GM19452 (cell line): Measurements from ENCODE around the gene SRD5A1.

Experiments used
- ATAC-seq: cut with Tn5 transposase; IDR thresholded peaks from one replicate; pipeline ENCODE4 v1.9.1; 2021; ENCODE audit not compliant: unreplicated experiment

The SRD5A1 gene

DNA sequence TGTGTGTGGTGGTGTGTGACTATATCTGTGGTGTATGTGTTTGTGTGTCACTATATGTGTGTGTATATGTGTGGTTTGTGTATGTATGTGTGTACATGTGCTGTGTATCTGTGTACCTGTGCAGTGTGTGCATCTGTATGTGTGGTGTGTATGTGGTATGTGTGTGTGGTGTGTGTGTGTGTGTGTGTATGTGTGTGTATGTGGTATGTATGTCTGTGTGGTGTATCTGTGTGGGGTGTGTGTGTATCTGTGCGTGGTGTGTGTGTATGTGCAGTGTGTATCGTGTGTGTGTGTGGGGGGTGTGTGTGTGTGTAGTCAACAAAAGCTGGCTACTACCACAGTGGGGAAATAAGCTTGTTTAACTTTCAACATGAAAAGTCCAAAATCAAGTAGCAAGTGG, 48.4 kb downstream of the SRD5A1 start:
- no peak for ATAC-seq

DNA sequence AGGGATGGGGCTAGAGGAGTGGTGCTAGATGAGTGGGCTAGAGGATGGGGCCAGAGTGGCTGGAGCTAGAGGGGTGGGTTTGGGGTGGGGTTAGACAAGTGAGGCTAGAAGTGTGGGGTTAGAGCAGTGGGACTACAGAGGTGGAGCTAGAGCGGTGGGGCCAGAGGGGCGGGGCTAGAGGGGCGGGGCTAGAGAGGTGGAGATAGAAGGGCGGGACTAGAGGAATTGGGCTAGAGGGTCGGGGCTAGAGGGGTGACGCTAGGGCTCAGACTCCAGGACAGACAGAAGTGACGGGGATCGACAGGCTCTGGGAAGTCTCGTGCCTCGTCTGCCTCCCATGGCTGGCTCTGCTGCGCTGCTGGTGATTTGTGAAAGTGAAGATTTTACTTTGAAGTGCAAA, 49.0 kb downstream of the SRD5A1 start:
- no peak for ATAC-seq

DNA sequence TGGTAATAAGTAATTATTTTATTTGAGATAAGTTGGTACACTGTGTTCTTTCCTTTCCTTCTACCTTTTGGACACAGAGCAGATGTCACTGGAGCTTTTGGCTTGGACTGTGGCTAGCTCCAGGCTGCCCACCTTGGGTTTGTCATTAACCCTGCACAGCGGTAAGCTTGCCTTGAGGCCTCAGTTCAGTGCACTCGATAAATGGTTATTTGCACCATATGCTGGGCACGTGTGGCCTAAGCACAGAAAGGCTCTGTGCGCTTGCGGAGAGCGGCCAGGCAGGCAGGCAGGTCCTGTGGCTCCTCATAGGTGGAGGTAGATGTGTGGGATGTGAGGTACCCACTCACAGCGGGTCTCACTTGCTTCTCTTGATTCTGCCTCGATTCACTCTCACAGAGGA, 50.0 kb downstream of the SRD5A1 start:
- no peak for ATAC-seq

DNA sequence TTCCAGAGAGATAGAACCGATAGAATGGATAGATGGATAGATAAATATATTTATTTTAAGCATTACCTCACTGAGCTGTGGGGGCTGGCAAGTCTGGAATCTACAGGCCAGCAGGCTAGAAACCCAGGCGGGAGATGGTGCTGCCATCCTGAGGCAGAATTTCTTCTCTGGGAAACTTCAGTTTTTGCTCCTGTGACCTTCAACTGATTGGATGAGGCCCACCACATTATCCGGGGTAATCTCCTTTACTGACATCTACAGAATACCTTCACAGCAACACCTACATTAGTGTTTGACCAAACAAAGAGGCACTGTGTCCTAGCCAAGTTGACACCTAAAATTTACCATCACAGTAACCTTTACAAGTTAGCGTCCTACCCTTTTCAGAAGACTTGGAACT, 50.8 kb downstream of the SRD5A1 start:
- no peak for ATAC-seq

DNA sequence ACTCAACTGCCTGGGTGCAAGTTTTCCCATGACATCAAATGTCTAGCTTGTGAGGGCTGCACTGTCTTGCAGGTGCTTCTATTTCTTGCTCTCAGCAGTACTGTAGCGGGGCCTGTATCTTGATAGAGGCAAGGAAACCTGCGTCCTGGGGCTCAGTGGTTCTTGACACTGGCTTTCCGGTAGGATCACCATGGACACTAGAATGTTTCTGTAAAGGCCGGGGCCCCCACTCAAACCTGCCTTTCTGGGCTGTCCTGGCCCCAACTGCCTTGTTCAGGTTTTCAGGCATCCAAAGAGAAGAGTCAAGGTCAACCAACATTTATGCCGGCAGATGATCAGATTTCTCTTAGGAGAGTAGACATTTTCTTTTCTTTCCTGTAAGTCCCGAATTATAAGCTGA, 53.3 kb downstream of the SRD5A1 start:
- ATAC-seq: no peak

DNA sequence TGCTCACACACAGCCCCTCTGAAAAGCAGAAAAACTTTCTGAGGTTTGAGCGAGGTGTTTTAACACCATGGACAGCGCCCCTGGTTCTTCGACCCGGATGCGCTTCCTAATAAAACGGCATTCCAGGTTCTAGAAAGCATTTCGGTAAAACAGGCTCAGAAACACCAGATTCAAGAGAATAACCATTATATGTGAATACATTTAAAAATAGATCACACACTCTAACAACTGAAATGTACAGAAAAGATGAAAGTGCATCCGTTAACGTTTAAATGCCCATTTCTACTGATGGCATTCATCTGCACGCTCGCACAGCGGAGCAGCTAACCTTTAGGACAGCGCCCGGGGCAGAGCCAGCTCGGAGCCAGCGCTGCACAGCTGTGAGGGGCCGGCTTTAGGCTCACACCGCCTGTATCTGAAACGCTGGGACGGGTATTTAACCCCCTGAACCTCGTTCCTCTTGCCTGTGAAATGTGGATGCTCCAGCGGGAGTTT, 53.7 kb downstream of the SRD5A1 start:
- ATAC-seq: no peak

DNA sequence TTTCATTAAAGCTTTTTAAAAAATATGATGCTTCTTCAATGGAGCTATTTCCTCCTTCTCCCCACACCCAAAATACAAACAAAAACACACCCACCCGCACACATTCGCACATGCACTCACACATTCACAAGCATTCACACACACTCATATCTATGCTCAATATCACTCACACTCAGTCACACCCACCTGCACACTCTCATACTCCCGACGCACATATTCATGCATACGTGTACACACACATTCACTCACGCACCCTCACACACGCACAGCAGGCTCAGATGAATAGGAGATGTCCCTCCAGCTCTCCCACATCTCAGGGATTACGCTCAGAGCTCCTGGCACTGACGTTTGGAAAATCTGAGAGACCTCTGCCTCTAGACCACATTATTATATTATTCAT, 54.3 kb downstream of the SRD5A1 start:
- ATAC-seq: no peak

DNA sequence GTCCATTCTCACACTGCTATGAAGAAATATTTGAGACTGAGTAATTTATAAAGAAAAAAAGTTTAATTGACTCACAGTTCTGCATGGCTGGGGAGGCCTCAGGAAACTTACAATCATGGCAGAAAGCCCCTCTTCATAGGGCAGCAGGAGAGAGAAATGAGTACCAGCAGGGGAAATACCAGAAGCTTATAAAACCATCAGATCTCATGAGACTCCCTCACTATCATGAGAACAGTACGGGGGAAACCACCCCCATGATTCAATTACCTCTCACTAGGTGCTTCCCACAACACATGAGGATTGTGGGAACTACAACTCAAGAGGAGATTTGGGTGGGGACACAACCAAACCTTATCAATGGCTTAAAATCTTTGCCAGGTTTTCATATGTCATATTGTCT, 59.7 kb downstream of the SRD5A1 start:
- ATAC-seq: no peak

DNA sequence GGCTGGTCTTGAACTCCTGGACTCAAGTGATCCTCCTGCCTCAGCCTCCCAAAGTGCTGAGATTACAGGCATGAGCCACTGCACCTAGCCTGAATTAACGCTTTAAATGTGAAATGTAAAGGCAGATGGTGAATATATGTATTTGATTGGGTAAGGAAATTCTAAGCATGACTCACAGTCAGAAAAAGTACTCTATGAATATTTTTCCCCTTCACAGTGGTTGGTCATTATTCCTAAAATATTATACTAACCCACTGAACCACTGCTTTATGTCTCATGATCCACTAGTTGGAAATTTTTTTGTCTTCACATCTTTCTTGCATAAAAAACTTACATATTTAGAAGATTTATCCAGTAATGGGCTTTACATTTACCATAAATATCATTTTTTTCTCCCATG, 65.5 kb downstream of the SRD5A1 start:
- no peak for ATAC-seq

DNA sequence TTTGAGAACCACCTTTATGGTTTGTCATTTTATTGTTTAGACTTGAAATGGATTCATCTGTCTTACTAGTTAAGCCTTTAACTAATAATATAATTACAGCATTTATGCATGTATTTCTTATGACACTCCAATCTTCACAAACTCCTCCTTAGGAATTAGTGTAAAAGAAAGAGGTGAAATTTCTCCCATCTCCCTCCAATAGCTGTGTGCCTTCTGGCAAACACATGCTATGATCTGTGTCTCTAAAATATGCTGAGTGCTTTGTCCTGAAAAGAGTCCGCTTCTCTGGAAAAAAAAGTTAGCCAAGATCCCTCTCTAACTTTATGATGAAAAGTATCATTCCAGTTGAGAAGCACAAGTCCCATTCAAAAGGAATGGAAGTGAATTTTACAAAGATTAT, 66.1 kb downstream of the SRD5A1 start:
- ATAC-seq: no peak

DNA sequence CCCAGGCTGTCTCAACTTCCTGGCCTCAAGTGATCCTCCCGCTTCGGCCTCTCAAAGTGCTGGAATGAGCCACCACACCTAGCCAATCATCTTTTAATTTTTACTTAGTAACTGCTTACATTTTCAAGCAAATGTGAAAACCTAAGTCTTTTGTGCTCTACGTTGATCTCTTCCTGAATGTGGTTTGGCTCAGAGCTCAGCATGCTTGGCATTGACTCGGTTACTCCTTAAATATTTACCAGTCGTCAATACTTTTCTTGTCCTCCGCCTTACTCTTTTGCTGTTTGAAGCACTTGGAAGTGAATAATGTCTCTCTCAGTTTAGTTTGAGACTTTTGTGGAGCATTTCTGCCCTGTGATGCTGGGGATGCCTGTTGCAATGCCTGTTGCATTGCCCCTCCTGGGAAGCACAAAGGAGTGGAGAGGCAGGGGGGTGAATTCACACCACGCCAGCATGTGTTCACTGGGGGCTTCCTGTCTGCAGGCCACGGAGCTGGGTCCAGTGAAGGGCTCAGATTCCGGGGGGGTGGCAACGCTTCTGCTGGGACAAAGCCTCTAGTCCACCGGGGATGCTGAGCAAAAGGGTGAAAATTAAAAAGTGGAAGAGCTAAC, 66.9 kb downstream of the SRD5A1 start:
- no peak for ATAC-seq

DNA sequence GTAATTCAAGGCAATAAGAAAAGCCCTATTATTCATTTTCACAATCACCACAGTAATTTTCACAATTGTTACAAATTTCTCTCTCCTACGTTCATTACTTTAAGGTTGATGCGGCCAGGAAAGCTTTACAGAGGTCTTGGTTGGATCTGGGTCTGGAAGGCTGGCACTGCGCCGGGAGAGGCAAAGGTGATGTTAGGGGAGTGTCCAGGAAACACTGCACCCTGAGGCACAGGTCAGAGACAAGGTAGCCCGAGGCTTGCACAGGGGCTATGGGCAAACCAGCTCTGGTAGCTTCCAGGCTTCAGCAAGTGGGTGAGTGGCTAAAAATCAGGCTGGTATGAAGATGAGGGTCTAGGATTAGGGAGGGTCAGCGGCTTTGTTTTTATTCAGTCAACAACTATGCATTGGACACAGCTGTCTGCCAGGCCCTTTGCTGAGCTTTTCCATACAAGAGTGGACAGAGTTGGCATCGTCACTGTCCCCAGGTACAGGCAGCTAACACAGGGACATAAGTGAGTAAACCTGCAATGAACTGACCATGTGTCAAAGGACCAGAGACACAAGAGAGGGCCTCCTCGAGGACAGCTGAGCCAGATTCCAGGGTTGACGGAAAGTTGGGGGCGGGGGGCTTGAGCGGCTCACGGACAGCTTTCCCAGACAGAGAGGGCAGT, 67.6 kb downstream of the SRD5A1 start:
- ATAC-seq: no peak

DNA sequence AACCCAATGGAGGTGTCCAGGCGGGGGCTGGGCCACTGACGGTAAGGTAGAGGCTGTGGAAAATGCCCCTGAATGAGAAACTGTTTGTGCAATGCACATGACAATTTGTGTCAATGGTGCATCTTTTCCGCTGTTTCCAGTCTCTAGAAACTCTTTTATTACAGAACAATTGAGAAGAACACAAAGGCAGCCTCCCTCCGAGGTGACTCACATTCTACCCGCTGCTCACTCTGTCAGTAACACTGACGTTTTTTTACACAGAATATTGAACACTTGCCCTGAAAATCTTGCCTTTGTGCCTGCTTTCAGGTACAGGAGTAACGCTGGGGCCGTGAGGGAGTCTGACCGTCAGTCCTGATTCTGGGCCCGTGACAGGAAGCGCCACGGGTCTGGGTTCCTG, 68.3 kb downstream of the SRD5A1 start:
- ATAC-seq: no peak

DNA sequence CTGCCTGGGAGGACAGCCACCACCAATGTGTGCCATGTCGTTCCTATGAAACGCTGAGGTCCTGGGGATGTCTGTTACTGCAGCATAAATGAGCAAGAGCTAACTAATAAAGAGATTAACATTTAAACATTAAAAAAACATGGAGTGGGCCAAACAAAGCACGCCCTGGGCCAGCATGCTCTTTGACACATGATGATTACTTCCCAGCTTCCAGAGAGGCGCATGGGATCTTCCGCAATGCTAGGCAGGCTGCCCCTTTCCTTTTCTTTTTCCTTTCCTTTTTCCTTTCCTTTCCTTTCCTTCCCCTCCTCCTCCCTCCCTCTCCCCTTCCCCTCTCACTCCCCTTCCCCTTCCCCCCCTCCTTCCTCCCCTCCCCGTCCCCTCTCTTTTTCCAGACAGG, 69.4 kb downstream of the SRD5A1 start:
- ATAC-seq: no peak

DNA sequence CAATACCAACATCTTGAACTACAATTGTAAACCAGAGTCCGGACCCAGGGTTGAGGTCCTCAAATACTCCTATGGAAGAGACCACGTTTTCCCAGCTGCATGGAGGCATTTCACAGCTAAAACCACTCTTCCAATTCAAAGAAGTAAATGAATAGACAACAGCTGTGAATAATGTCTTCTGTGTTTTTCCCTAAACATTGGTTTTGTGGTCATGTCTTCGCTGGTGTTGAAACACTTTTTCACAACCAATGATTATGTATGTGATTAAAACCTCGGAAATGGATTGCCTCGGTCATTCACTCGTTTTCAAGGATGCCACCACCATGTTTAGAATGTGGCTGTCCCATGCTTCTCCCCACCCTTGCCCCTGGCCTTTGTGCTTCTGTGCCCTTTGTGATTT, 70.6 kb downstream of the SRD5A1 start:
- ATAC-seq: no peak

DNA sequence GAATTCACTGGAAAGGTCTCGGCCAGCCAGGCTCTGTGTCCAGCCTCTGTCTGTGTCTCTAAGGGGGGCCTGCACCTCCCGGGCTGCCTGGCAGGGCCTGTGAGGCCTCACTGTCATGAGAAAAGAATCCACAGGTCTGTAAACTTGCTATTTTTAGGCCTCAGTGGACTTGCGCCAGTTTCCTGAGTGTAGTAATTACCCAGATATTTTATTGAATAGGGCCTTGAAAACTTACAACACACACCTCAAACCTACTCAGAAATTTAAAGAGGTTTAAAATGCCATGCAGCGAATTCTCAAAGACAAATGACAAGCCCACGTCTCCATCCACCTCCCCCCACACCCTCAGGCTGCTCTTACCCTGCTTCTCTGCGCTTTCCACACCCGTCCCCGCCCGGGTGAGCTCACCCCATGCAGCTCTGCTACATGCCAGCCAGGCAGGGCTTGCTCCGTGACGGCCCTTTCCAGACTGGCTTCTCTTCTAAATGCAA, 71.2 kb downstream of the SRD5A1 start:
- ATAC-seq: no peak

DNA sequence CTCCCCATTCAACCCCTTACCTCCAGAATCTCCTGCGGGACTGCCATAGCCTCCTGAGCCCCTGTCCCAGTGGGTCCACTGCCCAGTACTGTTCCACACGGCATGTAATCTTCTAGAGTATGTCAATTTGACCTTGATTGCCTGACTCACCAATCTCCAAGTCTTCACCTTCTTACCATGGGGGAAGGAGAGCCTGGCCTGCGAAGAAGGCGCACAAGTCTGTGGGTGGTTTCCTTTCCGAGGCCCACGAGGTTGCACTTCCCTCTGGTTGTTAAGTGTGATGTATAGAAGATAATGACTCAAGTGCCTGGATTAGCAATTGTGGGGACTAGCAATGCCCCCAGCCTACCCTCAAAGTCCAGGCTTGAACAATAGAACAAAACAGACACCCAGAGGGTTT, 71.8 kb downstream of the SRD5A1 start:
- peak; percentile 73 for ATAC-seq

DNA sequence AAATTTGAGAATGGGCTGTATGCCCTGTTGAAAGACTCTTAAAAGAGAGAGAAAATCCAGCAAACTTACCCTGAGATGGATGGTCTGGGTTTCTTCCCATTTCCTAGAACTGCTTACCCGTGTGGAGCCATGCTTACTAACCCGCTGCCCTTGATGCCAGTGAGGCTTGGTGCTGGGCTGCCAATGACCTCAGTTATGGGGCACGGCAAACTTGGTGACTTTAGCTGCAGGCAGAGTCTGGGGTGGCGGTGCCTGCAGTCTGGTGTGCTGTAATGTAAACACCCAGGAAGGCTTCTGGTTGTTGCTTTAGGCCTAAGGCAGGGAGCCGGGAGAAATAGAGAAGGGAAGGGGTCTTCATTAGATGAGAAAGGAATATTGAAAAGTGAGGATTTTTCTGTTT, 72.7 kb downstream of the SRD5A1 start:
- ATAC-seq: no peak

DNA sequence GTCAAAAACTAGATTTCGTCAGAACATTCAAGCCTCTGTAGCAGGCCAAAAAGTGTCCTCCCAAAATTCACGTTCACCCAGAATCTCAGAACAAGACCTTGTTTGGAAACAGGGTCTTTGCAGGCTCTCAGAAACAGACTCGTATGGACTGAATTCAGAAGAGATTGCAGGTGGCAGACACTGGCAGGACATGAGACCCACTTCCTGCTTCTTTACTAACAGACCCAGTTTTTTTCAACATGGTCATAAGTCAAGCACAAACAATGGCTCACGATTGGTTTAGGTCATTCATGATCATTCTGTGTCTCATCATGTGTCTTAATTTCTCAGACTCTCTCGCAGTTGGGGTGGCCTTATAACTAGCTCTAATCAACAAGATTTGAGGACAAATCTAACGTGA, 74.6 kb downstream of the SRD5A1 start:
- no peak for ATAC-seq

DNA sequence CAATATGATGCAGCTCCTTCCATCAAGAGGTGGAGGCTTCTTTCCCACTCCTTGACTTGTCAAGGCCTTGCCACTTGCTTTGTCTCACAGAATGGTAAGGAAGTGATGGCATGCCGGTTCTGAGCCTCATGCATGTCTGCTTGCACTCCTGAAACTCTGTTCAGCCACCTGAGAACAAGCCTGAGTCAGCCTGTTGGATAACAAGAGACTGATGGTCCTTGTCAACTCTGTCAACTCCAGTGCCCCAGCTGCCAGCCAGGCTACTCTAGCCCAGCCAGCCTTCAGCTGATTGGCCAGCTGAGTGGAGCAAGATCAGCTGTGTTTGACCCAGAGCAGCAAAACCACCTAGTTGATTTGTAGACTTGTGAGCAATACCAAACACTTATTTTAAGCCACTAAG, 75.6 kb downstream of the SRD5A1 start:
- ATAC-seq: no peak

DNA sequence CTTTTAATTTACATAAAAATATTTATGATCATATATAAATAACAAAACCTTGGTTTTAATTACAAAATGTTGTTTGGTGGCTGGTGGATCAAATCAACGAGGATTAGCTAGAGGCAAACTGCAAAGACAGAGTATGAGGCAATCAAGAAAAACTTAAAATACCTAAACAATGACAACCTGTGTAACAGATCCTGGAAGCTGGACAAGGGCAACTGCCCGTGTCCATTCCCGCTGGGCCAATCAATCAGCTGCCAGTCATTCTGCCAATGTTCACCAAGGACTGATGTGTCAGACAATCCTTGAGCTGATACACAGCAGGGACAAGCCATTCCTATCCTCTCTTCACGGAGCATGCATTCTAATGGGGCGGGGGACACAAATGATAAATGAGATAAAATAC, 76.8 kb downstream of the SRD5A1 start:
- ATAC-seq: no peak

DNA sequence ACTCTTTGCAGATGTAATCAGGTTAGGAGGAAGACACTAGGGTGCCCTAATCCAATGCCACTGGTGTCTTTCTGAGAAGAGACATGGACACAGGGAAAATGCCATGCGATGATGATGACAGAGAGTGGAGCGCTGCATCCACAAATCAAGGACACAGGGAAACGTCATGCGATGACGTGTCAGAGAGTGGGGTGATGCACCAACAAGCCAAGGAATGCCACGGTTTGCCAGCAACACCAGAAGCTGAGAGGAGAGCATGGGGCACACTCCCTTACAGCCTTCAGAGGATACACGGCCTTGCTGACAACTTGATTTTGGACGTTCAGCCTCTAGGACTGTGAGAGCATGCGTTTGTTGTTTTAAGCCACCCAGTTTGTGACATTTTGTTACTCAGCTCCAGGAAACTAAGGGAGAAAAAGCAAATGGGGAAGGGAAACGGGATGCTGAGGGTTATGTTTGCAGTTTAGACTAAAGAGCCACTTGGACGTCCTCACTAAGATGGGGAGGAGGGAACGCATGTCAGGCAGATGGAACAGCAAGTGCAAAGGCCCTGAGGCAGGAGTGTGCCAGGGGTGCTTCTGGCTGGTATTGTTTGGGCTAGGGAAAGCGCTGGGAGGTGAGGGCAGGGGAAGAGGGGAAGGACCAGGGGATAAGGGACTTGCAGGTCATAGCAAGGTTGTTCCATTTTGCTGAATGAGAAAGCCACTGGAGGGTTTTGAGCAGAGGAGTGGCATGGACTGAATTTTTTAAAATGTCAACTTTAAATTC, 77.5 kb downstream of the SRD5A1 start:
- no peak for ATAC-seq
